Keratinocyte (primary cell): ENCODE measurements around the gene GREB1. TPM values are rescaled to one million over a fixed set of nuclear protein-coding genes. Genes with fewer than 3 reads are reported as not detected.

Experiments
- DNase-seq: peaks from one replicate; pipeline ENCODE4 v3.0.0-alpha.2; 2011; ENCODE audit warnings: low read depth, missing footprints, low spot score
- FAIRE-seq: peaks from 2 replicates; lab custom pipeline; 2011; peaks lifted over from hg19 to GRCh38; lab: Jason Lieb, UNC
- H2AFZ ChIP-seq: 2 replicates; pipeline ENCODE4 v1.6.0; 2012; ENCODE audit warnings: low read length, control low read depth, inconsistent platforms; ENCODE audit not compliant: control insufficient read depth
- H3K27ac ChIP-seq: 2 replicates; pipeline ENCODE4 v1.5.1; 2011; ENCODE audit warnings: low read length; ENCODE audit not compliant: control insufficient read depth, insufficient read depth
- H3K27me3 ChIP-seq: 3 replicates; pipeline ENCODE4 v1.6.0; 2011; ENCODE audit warnings: low read length; ENCODE audit not compliant: control insufficient read depth, insufficient read depth; ENCODE audit errors: extremely low read depth
- H3K36me3 ChIP-seq, 2 experiments: 2 replicates in 1 of 2; 3 replicates in 1 of 2; pipeline ENCODE4 v1.5.1; 2011; ENCODE audit warnings: low read length in 2 of 2, mild to moderate bottlenecking in 1 of 2; ENCODE audit not compliant: control insufficient read depth in 2 of 2, insufficient read depth in 2 of 2; ENCODE audit errors: extremely low read depth in 1 of 2
- H3K4me1 ChIP-seq: 3 replicates; pipeline ENCODE4 v1.5.1; 2011; ENCODE audit warnings: low read length; ENCODE audit not compliant: control insufficient read depth, insufficient read depth; ENCODE audit errors: extremely low read depth
- H3K4me2 ChIP-seq: 3 replicates; pipeline ENCODE4 v1.6.0; 2011; ENCODE audit warnings: low read depth, low read length; ENCODE audit not compliant: control insufficient read depth, insufficient read depth; ENCODE audit errors: extremely low read depth
- H3K4me3 ChIP-seq, 3 experiments: fragments of 200-600 bp in 1 of 3; sonication (generic) in 1 of 3; 2 replicates in 2 of 3; 3 replicates in 1 of 3; pipeline ENCODE4 v1.5.1; 2011 to 2016; ENCODE audit warnings: low read length in 3 of 3, mild to moderate bottlenecking in 3 of 3, control low read depth in 2 of 3, inconsistent platforms in 1 of 3, low read depth in 1 of 3, mixed read lengths in 1 of 3, mixed run types in 1 of 3, moderate library complexity in 1 of 3; ENCODE audit not compliant: control insufficient read depth in 2 of 3, insufficient read depth in 2 of 3; ENCODE audit errors: extremely low read depth in 1 of 3
- H3K79me2 ChIP-seq: 2 replicates; pipeline ENCODE4 v1.6.0; 2012; ENCODE audit warnings: low read length; ENCODE audit not compliant: control insufficient read depth, insufficient read depth
- H3K9ac ChIP-seq: 3 replicates; pipeline ENCODE4 v1.6.0; 2011; ENCODE audit warnings: low read length; ENCODE audit not compliant: control insufficient read depth, insufficient read depth; ENCODE audit errors: extremely low read depth
- H3K9me1 ChIP-seq: 3 replicates; pipeline ENCODE4 v1.6.0; 2011; ENCODE audit warnings: low read length; ENCODE audit not compliant: control insufficient read depth, insufficient read depth; ENCODE audit errors: extremely low read depth
- H3K9me3 ChIP-seq: 2 replicates; pipeline ENCODE4 v1.5.1; 2012; ENCODE audit warnings: low read depth, low read length; ENCODE audit not compliant: control insufficient read depth
- H4K20me1 ChIP-seq: 3 replicates; pipeline ENCODE4 v1.6.0; 2011; ENCODE audit warnings: low read length; ENCODE audit not compliant: control insufficient read depth, insufficient read depth; ENCODE audit errors: extremely low read depth
- EZH2 ChIP-seq: IDR thresholded peaks from one replicate; pipeline ENCODE4 v1.6.1; 2012; ENCODE audit warnings: inconsistent platforms, mild to moderate bottlenecking, low read length, moderate library complexity
- dilution Hi-C: fragments of 300-500 bp; cut with MboI; formaldehyde crosslinking; loops from one replicate; pipeline ENCODE4 v1.7.0; 2020; ENCODE audit warnings: low sequenced_read_pairs; ENCODE audit not compliant: extremely low pct_ligation_motif_present
- polyA plus RNA-seq, 5 experiments: library from polyadenylated mRNA; depleted of rRNA in 3 of 5; stranded (reverse) in 3 of 5; stranded (forward) in 1 of 5; unstranded in 1 of 5; fragments of >200 nt; gene quantifications; 1 replicate in 1 of 5; 2 replicates in 3 of 5; 3 replicates in 1 of 5; pipeline versions ENCODE4 v1.2.1 to v1.2.3, GENCODE V29; 2011 to 2012; ENCODE audit warnings: missing spikeins in 2 of 5, low read depth in 1 of 5, low replicate concordance in 1 of 5
- TF ChIP-seq, protein P1 (sequence below), 3 experiments: IDR thresholded peaks in 1 of 3; conservative IDR thresholded peaks in 1 of 3; optimal IDR thresholded peaks in 1 of 3; 2 replicates in 2 of 3; 3 replicates in 1 of 3; pipeline versions ENCODE3 to v1.5.1; 2011; ENCODE audit warnings: low read length in 3 of 3, mild to moderate bottlenecking in 3 of 3, moderate library complexity in 2 of 3, control low read depth in 1 of 3, inconsistent platforms in 1 of 3; ENCODE audit not compliant: insufficient read depth in 2 of 3; ENCODE audit errors: extremely low read depth in 1 of 3

GREB1 gene
- polyA plus RNA-seq, 1 donor (not counting 4 experiments of a cell fraction or from before 2014, with no cell fraction given), result 0.13 TPM

DNA sequence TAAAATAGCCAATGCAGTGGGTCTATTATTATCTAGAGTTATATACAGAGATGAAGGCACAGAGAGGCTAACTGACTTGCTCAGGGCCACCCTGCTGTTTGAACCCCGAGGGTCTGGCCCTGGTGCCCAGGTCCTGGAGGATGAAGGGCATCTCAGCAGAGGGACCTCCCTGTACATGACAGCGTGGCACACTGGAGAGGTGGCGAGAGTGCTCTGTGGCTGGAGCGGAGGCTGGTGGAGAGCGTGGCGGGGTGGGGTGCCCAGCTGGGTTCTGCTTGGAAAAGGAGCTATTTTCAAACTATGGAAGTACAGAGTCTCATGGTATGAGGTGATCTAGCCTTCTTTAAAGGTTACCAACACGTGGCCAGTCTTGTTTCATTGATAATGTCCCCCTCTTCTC is 35.8 kb downstream of the GREB1 start:
- H3K9me1 ChIP-seq, result no peaks in the 10 kb centered on the region
- dilution Hi-C loops, result no loop called here
- no peaks in the 10 kb centered on the region for H4K20me1 ChIP-seq
- peaks cover 4% of the 10 kb centered on the region for H3K27me3 ChIP-seq
- H3K9me3 ChIP-seq, result no peaks in the 10 kb centered on the region
- no peak overlapping the region for H3K4me2 ChIP-seq
- H2AFZ ChIP-seq, result no peak overlapping the region
- H3K27ac ChIP-seq, result no peak overlapping the region
- H3K79me2 ChIP-seq, result no peaks in the 10 kb centered on the region
- no peak overlapping the region for H3K4me3 ChIP-seq
- no peak overlapping the region for H3K9ac ChIP-seq
- no peaks in the 10 kb centered on the region for H3K36me3 ChIP-seq
- DNase-seq (no peak), FAIRE-seq (no peak)
- TF ChIP-seq, protein P1, sequence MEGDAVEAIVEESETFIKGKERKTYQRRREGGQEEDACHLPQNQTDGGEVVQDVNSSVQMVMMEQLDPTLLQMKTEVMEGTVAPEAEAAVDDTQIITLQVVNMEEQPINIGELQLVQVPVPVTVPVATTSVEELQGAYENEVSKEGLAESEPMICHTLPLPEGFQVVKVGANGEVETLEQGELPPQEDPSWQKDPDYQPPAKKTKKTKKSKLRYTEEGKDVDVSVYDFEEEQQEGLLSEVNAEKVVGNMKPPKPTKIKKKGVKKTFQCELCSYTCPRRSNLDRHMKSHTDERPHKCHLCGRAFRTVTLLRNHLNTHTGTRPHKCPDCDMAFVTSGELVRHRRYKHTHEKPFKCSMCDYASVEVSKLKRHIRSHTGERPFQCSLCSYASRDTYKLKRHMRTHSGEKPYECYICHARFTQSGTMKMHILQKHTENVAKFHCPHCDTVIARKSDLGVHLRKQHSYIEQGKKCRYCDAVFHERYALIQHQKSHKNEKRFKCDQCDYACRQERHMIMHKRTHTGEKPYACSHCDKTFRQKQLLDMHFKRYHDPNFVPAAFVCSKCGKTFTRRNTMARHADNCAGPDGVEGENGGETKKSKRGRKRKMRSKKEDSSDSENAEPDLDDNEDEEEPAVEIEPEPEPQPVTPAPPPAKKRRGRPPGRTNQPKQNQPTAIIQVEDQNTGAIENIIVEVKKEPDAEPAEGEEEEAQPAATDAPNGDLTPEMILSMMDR (optimal IDR thresholded peaks at IDR 0.05 in 1 of 3, IDR thresholded peaks at IDR 0.05 in 1 of 3, conservative IDR thresholded peaks at IDR 0.05 in 1 of 3; ENCODE audit: extremely low read depth in 1 of 3, insufficient read depth in 2 of 3, low read length in 3 of 3), result no peak
- TF ChIP-seq EZH2, result no peak
- H3K4me1 ChIP-seq, result no peaks in the 10 kb centered on the region

DNA sequence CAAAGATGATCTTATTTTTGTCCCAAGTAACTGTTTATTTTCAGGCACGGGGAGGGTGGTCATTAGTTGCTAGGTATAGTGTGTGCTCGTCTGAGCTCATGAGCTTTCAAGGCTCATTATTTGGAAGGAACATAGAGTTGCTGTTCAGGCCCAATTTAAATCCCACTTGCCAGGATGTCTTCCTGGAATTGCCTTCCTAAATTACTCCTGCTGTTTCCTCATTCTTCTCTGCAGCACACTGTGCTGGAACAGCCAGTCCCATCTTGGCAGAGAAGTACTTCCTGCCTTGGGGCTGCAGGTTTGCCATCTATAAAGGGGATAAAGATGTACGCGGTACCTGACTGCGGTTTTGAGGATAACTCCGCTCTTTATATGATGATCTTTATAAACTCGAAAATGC is 37.3 kb downstream of the GREB1 start:
- Histone ChIP-seq H3K4me1 (no peaks in the 10 kb centered on the region), H3K79me2 (no peaks in the 10 kb centered on the region), H3K9me3 (no peaks in the 10 kb centered on the region), H3K4me2 (no peak overlapping the region), H3K36me3 (no peaks in the 10 kb centered on the region), H4K20me1 (no peaks in the 10 kb centered on the region), H3K27me3 (peaks cover 4% of the 10 kb centered on the region), H3K27ac (no peak overlapping the region), H2AFZ (no peak overlapping the region), H3K4me3 (no peak overlapping the region), H3K9me1 (no peaks in the 10 kb centered on the region), H3K9ac (no peak overlapping the region)
- DNase-seq, result no peak
- peak; percentile 36 for FAIRE-seq
- no peak for TF ChIP-seq EZH2
- TF ChIP-seq, protein P1 (optimal IDR thresholded peaks at IDR 0.05 in 1 of 3, IDR thresholded peaks at IDR 0.05 in 1 of 3, conservative IDR thresholded peaks at IDR 0.05 in 1 of 3; ENCODE audit: extremely low read depth in 1 of 3, insufficient read depth in 2 of 3, low read length in 3 of 3), result no peak
- dilution Hi-C loops, result no loop called here
